Measurements from ENCODE around the gene KIAA0586.
"Not testable (repeated sequence)": the region's sequence is repeated elsewhere in the genome, so short reads cannot be mapped to it uniquely, and the experiment has no call there.

- not testable (repeated sequence) for TF ChIP-seq REST (IDR thresholded peaks at IDR 0.05); POLR2AphosphoS2 (conservative IDR thresholded peaks at IDR 0.05; ENCODE audit: low read length); CEBPB (IDR thresholded peaks at IDR 0.05); CTCF (IDR thresholded peaks at IDR 0.05); ZC3H11A (IDR thresholded peaks at IDR 0.05); POLR2A (IDR thresholded peaks at IDR 0.05; ENCODE audit: low read length); ZFP36 (IDR thresholded peaks at IDR 0.05; ENCODE audit: borderline replicate concordance, partially characterized antibody); EP300 (IDR thresholded peaks at IDR 0.05); PHF8 (IDR thresholded peaks at IDR 0.05; ENCODE audit: borderline replicate concordance, low read depth); HDAC2 (IDR thresholded peaks at IDR 0.05)
Observed at GRCh38 chr14:58580035-58580434, 152.5 kb downstream of the KIAA0586 start.

All from A549 (cell line).